NCI-H1092 (cell line): ENCODE results near the gene TTC12.

Source experiments
- DNase-seq: peaks from one replicate; lab custom pipeline; 2025; lab: John Stamatoyannopoulos, UW

The TTC12 gene

DNA sequence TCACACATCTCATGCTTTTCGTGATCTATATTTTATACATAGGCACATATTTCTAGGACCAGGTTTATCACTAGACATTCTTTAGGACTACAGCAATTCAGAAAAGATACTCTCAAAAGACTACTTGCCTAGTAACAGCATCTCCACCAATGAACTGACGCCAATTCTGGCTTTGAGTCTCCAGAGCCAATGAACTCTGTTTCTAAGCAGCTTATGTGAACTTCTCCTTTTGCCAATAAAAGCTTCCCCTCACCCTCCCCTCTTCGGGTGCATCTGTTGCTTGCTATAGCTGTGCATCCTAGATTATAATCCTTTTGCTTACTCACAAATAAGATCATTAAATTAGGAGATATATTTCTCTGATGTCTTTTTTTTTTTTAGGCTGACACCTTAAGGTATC is 61.8 kb downstream of the TTC12 start:
- DNase-seq = no peak

DNA sequence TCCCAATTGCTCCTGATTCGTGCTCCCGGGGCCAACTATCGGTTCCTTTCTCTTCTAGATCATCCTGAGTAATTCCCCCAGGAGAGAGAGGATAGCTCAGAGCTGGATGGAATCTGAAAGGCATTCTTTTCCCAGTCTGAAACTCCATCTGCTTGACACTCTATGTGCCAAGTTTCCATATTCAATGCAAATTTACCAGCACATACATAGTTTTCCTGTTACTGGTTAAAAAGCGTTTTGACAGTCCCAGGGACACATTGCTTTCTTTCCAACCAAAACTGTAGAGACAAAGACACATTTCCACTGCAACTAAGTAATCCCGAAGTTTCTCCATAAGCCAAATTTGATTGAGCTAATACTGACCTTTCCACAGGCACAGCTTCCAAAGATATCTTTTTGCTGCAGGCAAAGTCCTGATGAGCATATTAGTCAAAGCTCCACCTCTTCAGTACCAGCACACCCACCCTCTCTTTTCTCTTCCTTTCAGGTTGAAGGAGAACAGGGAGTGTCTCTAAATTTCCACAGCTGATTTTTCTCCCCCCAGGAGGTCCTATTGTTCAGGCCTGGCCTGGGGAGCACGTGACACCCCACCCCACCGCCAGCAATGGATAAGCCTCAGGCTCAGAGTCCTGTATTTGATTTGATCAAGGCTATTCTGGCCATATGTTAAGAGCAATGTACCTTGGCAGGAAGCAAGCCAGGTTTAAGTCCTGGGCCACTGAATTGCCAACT is 63.5 kb downstream of the TTC12 start:
- no peak for DNase-seq

DNA sequence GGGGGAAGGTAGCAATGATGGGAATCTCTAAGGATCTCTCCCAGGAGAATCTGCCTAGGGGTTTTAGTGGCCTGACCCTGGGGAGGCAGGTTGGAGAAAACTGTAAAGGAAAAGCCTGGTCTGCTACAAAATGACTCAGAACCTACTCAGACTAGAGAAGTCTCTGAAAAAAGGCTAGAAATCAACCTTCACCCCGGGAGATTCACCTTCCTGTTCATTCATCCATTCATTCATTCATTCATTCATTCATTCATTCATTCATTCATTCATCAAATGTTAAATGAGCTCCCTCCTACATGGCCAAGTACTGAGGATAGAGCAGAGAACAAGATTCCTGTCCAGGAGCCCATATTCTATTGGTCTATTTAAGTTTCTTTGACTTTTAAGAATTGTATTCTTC is 64.3 kb downstream of the TTC12 start:
- DNase-seq = no peak

DNA sequence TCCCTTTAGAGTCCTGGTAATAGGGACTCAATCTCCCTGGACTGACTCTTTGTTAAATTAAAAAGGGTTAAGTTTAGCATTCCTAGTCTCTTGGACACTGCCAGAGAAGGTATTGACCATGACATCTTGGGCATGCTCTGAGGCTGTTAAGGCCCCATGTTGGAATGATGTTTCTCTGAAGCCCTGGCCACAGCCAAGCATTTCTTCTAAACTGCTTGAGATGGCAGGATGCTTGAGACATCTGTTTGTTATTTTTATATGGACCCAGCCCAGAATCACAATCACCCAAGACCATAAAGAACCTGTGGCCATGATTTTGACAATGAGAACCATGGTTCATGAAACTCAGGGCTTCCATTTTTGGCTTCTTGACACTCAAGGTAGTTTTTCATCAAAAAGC is 67.7 kb downstream of the TTC12 start:
- DNase-seq = no peak

DNA sequence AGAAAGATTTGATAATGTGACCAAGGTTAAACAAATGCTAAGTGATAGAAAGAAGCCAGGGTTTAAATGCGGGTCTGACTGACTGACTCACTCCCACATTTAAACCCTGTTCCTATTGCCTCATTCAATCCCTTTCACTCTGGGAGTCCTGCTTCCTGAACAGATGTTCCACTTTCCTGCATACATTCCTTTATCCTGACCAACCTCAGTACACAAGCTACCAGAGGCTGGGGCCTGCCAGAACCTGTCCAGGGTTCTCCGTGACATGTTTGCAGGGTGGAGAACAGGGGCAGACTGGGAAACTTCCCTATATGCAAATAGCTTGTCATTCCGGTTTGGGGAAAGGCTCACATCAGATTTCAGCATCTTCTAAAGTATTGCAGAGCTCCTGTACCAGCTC is 70.2 kb downstream of the TTC12 start:
- DNase-seq = no peak

DNA sequence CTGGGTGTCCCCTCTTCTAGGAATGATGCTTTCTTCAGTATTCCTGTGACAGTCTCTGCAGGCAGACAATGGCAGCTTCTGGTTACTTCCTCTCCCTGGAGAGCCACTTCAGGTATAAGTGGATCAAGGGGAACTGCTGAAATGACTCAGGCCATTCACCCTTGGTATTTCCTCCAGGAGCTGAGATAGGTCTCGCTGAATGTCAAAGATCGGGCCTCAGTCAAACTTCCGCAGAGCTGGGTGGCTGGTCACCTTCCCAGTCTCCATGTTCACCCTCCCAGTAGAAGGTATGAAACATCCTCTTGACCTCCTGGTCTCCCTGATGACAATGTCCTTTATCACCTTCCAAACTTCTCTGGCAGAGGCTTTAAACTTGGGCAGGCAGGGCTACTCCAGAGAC is 71.4 kb downstream of the TTC12 start:
- no peak for DNase-seq

DNA sequence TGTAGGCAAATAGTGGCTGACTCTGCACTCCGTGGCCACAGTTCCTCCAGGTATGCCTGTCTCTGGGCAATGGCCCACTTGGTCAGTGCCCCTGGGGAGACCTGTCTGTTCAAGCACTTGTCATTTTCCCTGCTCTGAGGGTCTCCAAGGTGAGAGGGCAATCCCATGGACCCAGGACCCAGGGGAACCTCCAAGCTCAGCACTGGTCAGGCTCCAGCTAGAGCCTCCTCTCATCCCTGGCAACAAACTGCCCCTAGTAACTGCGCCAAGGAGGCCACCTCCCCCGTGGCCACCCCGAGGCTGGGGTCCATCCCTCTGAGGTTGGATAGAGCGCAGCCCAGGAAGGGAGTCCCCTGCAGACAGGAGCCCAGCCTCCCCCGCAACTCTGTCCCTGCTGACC is 72.5 kb downstream of the TTC12 start:
- DNase-seq = no peak

DNA sequence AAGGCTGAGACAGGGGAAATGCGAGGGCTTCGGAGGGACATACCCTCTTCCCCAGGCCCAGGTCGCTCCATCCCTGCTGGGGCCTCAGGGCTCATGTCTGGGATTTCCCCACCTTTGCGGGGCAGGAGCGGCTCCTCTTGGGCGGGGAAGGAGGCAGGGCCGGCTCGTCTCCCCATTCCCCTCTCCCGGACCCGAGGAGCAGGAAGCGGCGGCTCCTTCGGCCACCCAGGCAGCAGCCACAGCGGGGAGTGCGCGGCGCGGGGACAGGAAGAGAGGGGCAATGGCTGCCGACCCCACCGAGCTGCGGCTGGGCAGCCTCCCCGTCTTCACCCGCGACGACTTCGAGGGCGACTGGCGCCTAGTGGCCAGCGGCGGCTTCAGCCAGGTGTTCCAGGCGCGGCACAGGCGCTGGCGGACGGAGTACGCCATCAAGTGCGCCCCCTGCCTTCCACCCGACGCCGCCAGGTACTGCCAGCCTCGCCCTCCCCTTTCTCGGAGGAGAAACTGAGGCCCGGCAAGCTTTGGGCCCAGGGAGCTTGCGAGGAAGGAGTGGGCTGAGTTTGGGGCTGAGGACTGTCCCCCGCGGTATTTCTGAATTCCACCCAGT is 73.3 kb downstream of the TTC12 start, which contains the start of gene ANKK1:
Gene ANKK1, plus strand, starts transcription at position 175 of the 607 bp plus-strand sequence. Its CDS starts 106 bp downstream, at position 281.
- DNase-seq = peak; percentile 58

DNA sequence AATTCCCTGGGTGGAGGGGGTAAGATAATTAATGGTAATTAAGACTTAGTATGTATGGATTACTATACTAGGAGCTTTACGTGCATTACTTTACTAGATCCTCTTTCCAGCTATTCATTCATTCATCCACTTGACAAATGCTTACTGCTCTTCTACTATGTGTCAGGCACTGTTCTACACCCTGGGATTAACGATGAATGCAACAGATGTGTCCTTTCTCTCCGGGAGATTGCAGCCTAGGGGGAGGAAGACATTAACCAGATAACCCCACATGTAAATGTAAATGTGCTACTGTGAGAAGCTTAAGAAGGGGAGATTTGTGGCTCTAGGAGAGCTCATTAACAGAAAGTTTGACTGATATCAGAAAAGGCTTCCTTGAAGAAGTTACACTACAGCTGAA is 74.9 kb downstream of the TTC12 start:
- no peak for DNase-seq

DNA sequence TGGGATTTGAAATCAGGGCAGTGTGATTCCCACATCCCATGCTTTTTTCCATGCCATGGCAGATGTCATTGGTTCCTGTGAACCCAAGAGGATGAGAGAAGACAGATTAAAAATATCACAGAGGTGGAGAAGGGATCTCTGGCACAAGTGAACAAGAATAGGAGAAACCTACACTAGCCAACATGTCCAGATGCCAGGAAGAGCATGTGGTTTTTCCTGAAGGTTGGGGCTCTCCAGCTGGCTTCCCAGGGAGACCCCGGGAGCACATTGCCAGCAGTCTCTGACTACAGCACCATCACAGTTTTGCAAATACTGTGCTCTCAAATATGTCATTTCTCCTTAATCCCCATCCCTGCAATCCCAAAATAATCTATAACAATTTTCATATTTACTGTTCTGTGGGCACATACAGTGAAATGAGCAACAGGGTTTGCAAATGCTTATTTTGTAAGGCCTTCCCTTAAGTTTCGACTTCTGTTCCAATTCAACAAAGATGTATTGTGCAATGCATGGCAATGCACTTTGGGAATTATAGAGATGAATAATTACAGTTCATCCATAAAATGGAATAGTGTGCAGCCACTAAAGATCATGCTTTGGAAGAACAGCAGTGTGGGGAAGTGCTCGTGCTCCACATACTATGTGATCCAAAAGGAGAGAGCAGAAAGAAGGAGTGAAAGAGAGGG is 78.0 kb downstream of the TTC12 start:
- DNase-seq = no peak

DNA sequence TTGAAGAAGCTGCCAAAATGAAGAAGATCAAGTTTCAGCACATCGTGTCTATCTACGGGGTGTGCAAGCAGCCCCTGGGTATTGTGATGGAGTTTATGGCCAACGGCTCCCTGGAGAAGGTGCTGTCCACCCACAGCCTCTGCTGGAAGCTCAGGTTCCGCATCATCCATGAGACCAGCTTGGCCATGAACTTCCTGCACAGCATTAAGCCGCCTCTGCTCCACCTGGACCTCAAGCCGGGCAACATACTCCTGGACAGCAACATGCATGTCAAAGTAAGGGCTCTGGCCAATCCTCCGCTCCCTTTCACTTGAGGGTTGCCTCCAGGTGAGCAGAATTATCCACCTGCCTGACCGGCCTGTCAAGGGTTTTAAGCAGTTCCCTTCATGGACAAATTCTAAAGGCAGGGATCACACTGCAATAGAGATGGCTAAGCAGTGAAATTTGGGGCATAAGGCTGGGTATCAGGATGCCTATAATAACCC is 79.2 kb downstream of the TTC12 start:
- DNase-seq = no peak

DNA sequence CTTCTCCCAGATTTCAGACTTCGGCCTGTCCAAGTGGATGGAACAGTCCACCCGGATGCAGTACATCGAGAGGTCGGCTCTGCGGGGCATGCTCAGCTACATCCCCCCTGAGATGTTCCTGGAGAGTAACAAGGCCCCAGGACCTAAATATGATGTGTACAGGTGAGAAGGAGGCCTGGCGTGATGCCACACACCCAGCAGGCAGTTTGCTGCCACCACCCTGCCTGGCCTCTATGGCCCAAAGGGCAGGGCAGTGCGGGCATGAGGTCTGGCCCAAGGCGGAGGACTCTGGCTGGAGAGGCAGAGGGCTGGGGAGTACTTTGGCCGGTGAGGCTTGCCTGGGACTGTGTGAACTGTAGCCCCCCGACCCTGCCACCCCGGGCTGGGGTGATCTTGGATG is 80.5 kb downstream of the TTC12 start:
- DNase-seq = no peak

DNA sequence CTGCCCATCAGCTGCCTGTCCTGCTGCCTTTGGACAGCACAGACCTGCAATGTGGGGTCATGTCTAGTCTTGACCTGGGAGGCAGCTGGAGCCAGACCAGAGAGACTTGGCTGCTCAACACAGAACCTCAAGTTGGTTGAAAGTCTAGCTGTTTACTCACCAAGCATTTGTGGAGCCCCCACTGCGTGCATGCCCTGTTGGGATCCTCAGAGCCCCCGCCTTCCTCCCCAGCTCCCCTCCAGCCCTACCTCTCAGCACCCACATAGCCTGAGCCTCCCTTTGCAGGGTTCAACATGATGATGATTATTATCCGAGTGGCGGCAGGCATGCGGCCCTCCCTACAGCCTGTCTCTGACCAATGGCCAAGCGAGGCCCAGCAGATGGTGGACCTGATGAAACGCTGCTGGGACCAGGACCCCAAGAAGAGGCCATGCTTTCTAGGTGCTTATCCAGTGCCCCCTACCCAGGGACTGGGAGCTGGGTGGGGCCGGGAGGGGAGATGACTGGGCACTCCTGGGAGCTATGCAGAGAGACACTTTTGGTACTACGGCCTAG is 81.5 kb downstream of the TTC12 start:
- no peak for DNase-seq

DNA sequence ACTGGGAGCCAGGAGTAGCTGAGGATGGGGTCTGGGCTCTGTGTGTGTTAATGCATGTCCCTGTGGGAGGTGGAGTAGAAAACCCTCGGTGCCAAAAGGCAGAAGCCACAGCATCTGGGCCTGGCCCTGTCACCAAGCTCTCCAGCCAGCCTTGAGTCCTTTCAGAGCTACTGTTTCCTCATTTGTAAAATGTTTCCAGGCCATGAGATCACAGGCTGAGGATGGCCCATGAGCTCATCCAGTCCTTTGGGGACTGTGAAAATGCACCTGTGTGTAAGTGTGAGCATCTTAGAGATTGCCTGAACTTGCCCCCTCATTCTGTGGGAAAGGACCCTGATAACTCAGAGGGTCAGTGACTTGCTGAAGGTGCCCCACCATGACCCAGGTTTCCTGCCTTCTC is 82.3 kb downstream of the TTC12 start:
- DNase-seq = no peak

DNA sequence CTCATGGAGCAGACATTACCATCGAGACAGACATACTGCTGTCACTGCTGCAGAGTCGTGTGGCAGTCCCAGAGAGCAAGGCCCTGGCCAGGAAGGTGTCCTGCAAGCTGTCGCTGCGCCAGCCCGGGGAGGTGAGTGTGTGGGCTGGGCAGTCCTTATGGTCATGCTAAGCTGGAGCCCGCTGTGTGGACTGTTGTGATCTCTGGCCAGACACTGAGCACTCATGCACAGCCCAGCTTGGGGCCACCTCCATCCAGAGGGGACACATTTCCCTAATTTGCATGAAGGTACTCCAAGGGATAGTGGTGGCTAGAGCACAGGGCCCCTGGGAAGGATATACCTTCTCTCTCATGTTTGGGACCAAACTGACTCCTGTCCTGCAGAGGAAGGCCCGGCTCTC is 82.8 kb downstream of the TTC12 start:
- DNase-seq = no peak

DNA sequence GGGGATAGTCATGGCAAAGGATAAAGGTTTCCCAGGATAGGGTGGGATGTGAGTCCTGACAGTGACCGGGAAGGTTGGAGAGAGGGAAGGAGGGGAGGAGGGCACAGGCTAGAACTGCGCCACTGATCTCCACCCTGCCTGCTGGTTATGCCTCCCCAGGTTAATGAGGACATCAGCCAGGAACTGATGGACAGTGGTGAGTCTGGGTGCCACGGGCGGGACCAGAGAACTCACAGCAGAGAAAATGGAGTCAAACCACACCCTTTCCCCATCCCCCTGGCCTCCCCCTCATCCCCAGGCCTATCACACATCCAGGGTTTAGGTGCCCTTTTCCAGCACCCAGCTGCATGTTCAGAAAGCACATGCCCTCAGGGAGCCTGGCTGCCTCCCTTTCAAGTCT is 83.4 kb downstream of the TTC12 start:
- no peak for DNase-seq

DNA sequence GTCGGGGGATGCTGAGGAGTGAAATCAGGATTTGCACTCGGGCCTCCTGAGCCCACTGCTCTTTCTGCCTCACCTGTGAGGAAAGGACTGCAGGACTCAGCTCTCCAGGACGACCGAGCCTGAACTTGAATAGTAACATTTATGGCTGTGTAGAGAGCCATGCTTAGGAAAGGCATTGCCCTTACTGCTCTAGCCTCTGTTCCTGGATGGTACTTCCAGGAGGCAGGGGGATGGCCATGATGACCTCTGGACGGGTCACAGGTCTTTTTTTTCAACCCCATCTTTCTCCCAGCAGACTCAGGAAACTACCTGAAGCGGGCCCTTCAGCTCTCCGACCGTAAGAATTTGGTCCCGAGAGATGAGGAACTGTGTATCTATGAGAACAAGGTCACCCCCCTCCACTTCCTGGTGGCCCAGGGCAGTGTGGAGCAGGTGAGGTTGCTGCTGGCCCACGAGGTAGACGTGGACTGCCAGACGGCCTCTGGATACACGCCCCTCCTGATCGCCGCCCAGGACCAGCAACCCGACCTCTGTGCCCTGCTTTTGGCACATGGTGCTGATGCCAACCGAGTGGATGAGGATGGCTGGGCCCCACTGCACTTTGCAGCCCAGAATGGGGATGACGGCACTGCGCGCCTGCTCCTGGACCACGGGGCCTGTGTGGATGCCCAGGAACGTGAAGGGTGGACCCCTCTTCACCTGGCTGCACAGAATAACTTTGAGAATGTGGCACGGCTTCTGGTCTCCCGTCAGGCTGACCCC is 84.5 kb downstream of the TTC12 start:
- DNase-seq = no peak

DNA sequence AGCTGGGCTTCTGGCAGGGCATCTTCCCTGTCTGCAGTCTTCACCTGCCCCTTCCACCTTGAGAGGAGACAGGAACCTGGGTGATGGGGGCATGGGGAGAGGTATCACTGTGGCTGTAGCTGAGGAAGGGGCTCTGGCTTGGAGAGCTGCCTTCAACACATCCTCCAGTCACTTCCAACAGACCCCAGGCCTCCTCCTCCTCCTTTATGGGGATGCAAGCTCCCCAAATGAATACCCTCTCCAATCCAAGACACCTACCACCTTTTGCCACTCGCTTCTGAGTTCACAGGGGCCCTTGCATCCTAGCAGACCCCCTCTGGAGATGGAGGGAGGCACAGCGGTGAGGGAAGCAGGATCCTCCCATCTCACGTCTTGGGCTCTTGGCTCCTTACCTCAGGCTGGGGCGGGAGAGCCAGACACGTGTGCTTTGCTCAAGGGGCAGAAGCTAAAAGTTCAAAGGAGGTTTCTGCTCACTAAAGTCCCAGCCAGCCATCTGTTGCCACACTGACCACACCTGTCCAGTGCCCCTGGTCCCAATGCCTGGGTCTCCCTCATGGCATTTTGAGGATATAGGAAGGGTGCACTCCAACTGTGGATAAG is 86.3 kb downstream of the TTC12 start:
- DNase-seq = no peak

DNA sequence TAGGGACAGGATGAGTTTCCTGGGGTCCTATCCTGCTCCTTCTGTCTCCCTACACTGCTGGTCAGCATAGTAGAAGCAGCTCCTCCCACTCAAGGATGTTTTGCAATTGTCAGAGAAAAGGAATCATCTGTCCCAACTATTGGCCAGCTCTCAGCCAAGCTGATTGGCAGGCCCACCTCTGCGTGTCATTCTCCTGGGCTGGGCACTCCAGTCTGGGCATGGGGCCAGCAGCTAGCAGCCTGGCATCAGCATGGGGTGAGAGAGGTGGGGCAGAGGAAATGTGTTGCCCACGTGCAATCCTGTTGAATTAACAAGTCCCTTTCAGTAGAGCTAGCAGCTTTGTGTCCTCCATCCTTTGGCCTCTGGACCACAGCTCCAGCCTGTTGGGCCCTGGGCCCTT is 87.3 kb downstream of the TTC12 start:
- DNase-seq = peak; percentile 96

DNA sequence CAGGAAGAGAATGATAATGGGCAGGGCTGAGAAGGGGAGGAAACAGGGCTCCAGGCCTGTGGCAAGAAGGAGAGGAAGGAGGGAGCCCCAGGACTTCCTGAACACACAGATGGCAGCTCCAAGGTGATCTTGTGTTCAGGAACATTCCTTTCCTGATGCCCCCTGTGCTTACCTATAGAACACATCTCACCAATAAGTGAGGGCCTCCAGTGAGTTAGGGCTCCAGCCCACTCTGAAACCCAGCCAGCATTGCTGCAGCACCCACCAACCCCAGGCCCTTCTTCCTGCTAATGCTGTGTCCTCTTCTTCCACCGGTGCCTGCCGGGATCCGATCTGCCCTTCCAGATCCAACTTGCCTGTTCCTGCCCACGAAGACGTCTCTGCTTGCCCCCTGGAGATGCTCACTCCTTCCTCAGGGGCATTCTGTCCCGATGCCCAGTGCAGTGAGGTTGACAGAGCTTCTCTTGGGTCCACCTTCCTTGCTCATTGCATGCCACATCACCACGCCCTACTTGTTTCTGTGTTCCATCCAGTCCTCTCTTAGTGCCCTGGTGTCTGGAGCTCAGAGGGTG is 90.6 kb downstream of the TTC12 start:
- no peak for DNase-seq

DNA sequence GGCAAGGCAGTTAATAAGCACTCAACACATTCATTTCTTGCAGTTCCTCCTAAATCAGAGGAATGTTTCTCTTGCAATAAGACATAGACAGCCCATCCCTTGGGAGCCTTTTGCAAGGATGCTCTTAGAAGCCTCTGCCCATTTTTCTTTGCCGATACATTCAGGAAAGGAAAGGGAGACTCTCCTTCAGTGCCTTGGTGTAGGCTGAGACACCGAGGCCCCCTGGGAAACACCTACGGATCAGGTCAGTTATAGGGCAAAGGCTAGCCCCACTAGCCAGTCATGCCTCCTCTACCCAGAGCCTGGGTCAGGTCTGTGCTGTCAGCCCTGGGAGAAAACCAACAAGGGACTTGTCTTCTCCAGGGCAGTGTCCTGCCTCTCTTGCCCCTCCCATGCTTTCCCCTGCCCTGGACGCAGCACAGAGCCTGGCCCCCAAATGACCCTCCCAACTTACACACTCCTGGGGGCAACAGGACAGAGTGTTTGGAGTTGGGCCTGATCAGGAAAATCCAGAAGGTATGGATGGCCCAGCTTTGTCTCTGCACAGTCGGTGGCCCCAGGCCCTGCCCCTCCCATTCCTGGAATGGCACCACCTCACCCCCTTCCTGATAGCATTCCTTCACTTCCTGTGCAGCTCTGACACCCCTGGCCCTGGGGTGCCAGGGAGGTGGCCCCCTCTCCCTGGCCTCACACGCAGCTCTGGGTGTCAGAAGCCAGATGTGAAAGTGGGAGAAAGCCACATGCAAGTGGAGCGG is 91.5 kb downstream of the TTC12 start:
- no peak for DNase-seq
